DMS153 treated with DMSO at 0.1 percent for 48 hours (cell line): ENCODE data around the gene C1orf159.

Experiments used
- DNase-seq: peaks from one replicate; lab custom pipeline; 2025; ENCODE audit not compliant: unreplicated experiment; lab: John Stamatoyannopoulos, UW

C1orf159 gene

GRCh38 chr1:1094981-1095380 lies 20.9 kb downstream of the C1orf159 start:
- DNase-seq: no peak

- no peak for DNase-seq
Observed at GRCh38 chr1:1093610-1093943, 22.3 kb downstream of the C1orf159 start.

GRCh38 chr1:1092894-1093609 lies 22.8 kb downstream of the C1orf159 start:
- DNase-seq: no peak

GRCh38 chr1:1092149-1092855 lies 23.6 kb downstream of the C1orf159 start:
- no peak for DNase-seq

GRCh38 chr1:1091344-1092148 lies 24.3 kb downstream of the C1orf159 start:
- no peak for DNase-seq

- no peak for DNase-seq
Observed at GRCh38 chr1:1090424-1091343, 25.2 kb downstream of the C1orf159 start.

- DNase-seq: no peak
Observed at GRCh38 chr1:1089731-1090423, 26.0 kb downstream of the C1orf159 start.

- no peak for DNase-seq
Observed at GRCh38 chr1:1088801-1089680, 26.8 kb downstream of the C1orf159 start.

GRCh38 chr1:1088029-1088800 lies 27.7 kb downstream of the C1orf159 start:
- DNase-seq: no peak

GRCh38 chr1:1087351-1088028 lies 28.4 kb downstream of the C1orf159 start:
- no peak for DNase-seq

- no peak for DNase-seq
Observed at GRCh38 chr1:1086911-1087341, 29.0 kb downstream of the C1orf159 start.

- no peak for DNase-seq
Observed at GRCh38 chr1:1085911-1086841, 29.7 kb downstream of the C1orf159 start.

- no peak for DNase-seq
Observed at GRCh38 chr1:1085171-1085841, 30.6 kb downstream of the C1orf159 start.

GRCh38 chr1:1084372-1085170 lies 31.3 kb downstream of the C1orf159 start:
- DNase-seq: no peak
